ENCODE measurements around the gene MRPL17.
"Not testable (repeated sequence)": the region's sequence is repeated elsewhere in the genome, so short reads cannot be mapped to it uniquely, and the experiment has no call there.

MRPL17 gene

GRCh38 chr11:6719576-6719975 is 36.4 kb upstream of the MRPL17 start:
- TF ChIP-seq, protein P1, sequence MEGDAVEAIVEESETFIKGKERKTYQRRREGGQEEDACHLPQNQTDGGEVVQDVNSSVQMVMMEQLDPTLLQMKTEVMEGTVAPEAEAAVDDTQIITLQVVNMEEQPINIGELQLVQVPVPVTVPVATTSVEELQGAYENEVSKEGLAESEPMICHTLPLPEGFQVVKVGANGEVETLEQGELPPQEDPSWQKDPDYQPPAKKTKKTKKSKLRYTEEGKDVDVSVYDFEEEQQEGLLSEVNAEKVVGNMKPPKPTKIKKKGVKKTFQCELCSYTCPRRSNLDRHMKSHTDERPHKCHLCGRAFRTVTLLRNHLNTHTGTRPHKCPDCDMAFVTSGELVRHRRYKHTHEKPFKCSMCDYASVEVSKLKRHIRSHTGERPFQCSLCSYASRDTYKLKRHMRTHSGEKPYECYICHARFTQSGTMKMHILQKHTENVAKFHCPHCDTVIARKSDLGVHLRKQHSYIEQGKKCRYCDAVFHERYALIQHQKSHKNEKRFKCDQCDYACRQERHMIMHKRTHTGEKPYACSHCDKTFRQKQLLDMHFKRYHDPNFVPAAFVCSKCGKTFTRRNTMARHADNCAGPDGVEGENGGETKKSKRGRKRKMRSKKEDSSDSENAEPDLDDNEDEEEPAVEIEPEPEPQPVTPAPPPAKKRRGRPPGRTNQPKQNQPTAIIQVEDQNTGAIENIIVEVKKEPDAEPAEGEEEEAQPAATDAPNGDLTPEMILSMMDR (IDR thresholded peaks at IDR 0.05; ENCODE audit: insufficient read depth, low read length, missing control alignments), result no peak
- POLR2A ChIA-PET, result no interaction called here
- DNase-seq (ENCODE audit: low read depth, low spot score), result no peak
- CTCF ChIA-PET, result interaction anchor here (1.1 to 2.4 kb wide), 3 partner anchors 9 to 18 kb away, joined by 3 to 10 read pairs (median 4); no protein-coding TSS in a partner anchor
- no peak overlapping the region for H3K4me3 ChIP-seq (ENCODE audit: low read depth, low read length)

DNA sequence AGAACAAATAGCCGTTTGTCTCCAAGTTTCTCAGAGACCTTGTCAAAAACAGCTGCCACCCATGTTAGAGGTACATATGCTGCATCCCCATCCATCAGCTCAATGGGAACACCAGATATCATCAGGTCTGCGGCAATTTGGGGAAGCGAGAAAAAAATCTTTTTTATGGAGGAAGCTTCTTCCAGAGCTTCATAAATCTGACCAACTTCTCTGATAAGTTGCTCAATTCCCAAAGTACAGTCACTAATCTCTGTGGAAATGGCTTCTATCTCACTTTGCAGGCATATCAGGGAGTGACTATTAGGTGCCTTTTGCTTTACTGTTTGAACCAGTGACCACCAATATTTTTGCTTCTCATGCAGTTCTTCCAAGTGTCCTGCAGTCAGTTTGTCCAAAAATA is 34.3 kb upstream of the MRPL17 start:
- no peak for DNase-seq (ENCODE audit: low read depth, low spot score)
- CTCF ChIA-PET, result interaction anchor here (1.0 to 1.8 kb wide), 3 partner anchors 11 to 21 kb away, joined by 3 to 6 read pairs (median 4); no protein-coding TSS in a partner anchor
- POLR2A ChIA-PET, result no interaction called here
- no peak overlapping the region for H3K4me3 ChIP-seq (ENCODE audit: low read depth, low read length)
- TF ChIP-seq, protein P1 (IDR thresholded peaks at IDR 0.05; ENCODE audit: insufficient read depth, low read length, missing control alignments), result no peak

- DNase-seq (ENCODE audit: low read depth, low spot score); POLR2A ChIA-PET; H3K4me3 ChIP-seq (ENCODE audit: low read depth, low read length): not testable (repeated sequence)
- TF ChIP-seq, protein P1 (IDR thresholded peaks at IDR 0.05; ENCODE audit: insufficient read depth, low read length, missing control alignments), result peak; percentile 30
- CTCF ChIA-PET, result interaction anchor here (0.7 to 0.8 kb wide), 2 partner anchors 26 to 46 kb away, joined by 3 read pairs; no protein-coding TSS in a partner anchor
These were observed 28.4 kb upstream of the MRPL17 start for GRCh38 chr11:6711552-6711951.

- ChIA-PET CTCF (interaction anchor here (1.8 kb wide), 1 partner anchor 13 kb away, joined by 7 read pairs; no protein-coding TSS in a partner anchor), POLR2A (no interaction called here)
- TF ChIP-seq, protein P1 (IDR thresholded peaks at IDR 0.05; ENCODE audit: insufficient read depth, low read length, missing control alignments), result no peak
- no peak for DNase-seq (ENCODE audit: low read depth, low spot score)
- H3K4me3 ChIP-seq (ENCODE audit: low read depth, low read length), result no peak overlapping the region
These were observed 25.7 kb upstream of the MRPL17 start for GRCh38 chr11:6708876-6709275.

DNA sequence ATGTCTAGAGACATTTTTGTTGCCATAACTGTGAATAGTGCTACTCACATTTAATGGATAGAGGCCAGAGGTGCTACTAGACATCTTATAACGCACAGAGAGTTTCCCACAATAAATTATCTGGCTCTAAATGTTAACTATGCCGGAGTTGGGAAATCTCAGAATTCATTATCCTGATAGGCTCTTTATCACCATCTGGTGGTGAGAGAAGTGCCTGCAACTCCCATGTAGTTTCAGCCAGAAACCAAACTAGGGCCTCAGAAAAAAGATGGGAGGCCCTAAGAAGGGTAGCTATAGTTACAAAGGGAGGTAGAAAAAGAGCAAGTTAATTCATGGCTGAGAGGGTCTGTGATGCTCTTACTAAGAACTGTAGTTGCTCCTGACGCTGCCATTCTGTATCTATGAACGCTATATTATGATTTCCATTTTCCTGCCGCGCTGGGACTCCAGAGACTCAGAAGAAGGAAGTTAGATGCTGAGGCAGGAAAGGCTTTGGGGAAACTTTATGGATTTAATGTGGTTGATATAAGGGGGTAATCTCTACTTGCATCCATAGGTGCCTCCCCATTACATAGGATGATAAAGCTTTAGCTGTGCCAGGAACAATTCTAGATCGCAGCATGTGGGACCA is 22.9 kb upstream of the MRPL17 start:
- TF ChIP-seq, protein P1 (IDR thresholded peaks at IDR 0.05; ENCODE audit: insufficient read depth, low read length, missing control alignments), result peak; percentile 75
- DNase-seq (ENCODE audit: low read depth, low spot score), result no peak
- POLR2A ChIA-PET, result no interaction called here
- CTCF ChIA-PET, result interaction anchor here (0.7 to 6.0 kb wide), 46 partner anchors 9 to 341 kb away, joined by 3 to 111 read pairs (median 4); partner anchors contain the start of genes HPX, ILK, MRPL17 and TPP1
- H3K4me3 ChIP-seq (ENCODE audit: low read depth, low read length), result no peak overlapping the region

- no peak for DNase-seq (ENCODE audit: low read depth, low spot score)
- ChIA-PET CTCF (interaction anchor here (0.8 to 6.0 kb wide), 12 partner anchors 17 to 325 kb away, joined by 3 to 111 read pairs (median 6); partner anchors contain the start of genes NLRP14 and ZNF214), POLR2A (no interaction called here)
- no peak overlapping the region for H3K4me3 ChIP-seq (ENCODE audit: low read depth, low read length)
- TF ChIP-seq, protein P1 (IDR thresholded peaks at IDR 0.05; ENCODE audit: insufficient read depth, low read length, missing control alignments), result peak; percentile 70
These were observed 20.3 kb upstream of the MRPL17 start for GRCh38 chr11:6703247-6704063.

DNA sequence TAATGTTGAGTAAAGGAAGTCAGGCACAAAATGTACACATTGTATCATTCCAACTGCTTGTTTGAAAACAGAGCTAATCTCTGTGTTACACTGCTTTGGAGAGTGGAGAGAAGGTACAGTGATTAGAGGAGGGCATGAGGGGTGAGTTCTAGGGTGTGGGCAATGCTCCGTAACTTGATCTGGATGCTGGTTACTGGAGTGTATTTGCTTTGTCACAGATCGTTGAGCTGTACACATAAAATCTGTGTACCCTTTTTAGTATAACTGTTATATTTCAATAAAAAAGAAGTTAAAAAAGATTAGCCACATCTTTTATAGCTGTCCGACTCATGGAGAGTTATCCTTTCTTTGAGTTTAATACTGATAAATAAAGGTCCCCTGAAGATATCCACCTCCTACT is 18.8 kb upstream of the MRPL17 start:
- DNase-seq (ENCODE audit: low read depth, low spot score); POLR2A ChIA-PET; H3K4me3 ChIP-seq (ENCODE audit: low read depth, low read length): not testable (repeated sequence)
- CTCF ChIA-PET, result interaction anchor here (1.1 to 6.0 kb wide), 8 partner anchors 16 to 323 kb away, joined by 4 to 111 read pairs (median 6); no protein-coding TSS in a partner anchor

All from AG04449 (cell line).